ENCODE measurements around the gene LHFPL6.

Gene LHFPL6

GRCh38 chr13:39596176-39596575, 6.8 kb downstream of the LHFPL6 start:
- DNase-seq (ENCODE audit: low read depth in 2 of 2) = no peak

GRCh38 chr13:39590466-39591036, 12.4 kb downstream of the LHFPL6 start:
- no peak for DNase-seq (ENCODE audit: low read depth in 2 of 2)

- DNase-seq (ENCODE audit: low read depth in 2 of 2) = no peak
Measured at GRCh38 chr13:39588384-39588783, 14.6 kb downstream of the LHFPL6 start.

- DNase-seq (ENCODE audit: low read depth in 2 of 2) = no peak
Measured at GRCh38 chr13:39587939-39588338, 15.1 kb downstream of the LHFPL6 start.

- no peak for DNase-seq (ENCODE audit: low read depth in 2 of 2)
Measured at GRCh38 chr13:39586958-39587605, 15.9 kb downstream of the LHFPL6 start.

GRCh38 chr13:39586151-39586550, 16.8 kb downstream of the LHFPL6 start:
- no peak for DNase-seq (ENCODE audit: low read depth in 2 of 2)

- no peak for DNase-seq (ENCODE audit: low read depth in 2 of 2)
Measured at GRCh38 chr13:39585219-39585618, 17.8 kb downstream of the LHFPL6 start.

- no peak for DNase-seq (ENCODE audit: low read depth in 2 of 2)
Measured at GRCh38 chr13:39580881-39581575, 22.0 kb downstream of the LHFPL6 start.

- no peak for DNase-seq (ENCODE audit: low read depth in 2 of 2)
Measured at GRCh38 chr13:39578821-39579291, 24.1 kb downstream of the LHFPL6 start.

GRCh38 chr13:39577838-39578491, 25.0 kb downstream of the LHFPL6 start:
- no peak for DNase-seq (ENCODE audit: low read depth in 2 of 2)

- no peak for DNase-seq (ENCODE audit: low read depth in 2 of 2)
Measured at GRCh38 chr13:39577203-39577602, 25.8 kb downstream of the LHFPL6 start.

GRCh38 chr13:39575641-39576238, 27.3 kb downstream of the LHFPL6 start:
- no peak for DNase-seq (ENCODE audit: low read depth in 2 of 2)

GRCh38 chr13:39571502-39572092, 31.4 kb downstream of the LHFPL6 start:
- no peak for DNase-seq (ENCODE audit: low read depth in 2 of 2)

- DNase-seq (ENCODE audit: low read depth in 2 of 2) = no peak
Measured at GRCh38 chr13:39567569-39567968, 35.4 kb downstream of the LHFPL6 start.

GRCh38 chr13:39566216-39566869, 36.6 kb downstream of the LHFPL6 start:
- no peak for DNase-seq (ENCODE audit: low read depth in 2 of 2)

GRCh38 chr13:39565036-39565949, 37.7 kb downstream of the LHFPL6 start:
- DNase-seq (ENCODE audit: low read depth in 2 of 2) = no peak

GRCh38 chr13:39563470-39563735, 39.6 kb downstream of the LHFPL6 start:
- DNase-seq (ENCODE audit: low read depth in 2 of 2) = no peak

GRCh38 chr13:39561971-39562370, 41.0 kb downstream of the LHFPL6 start:
- no peak for DNase-seq (ENCODE audit: low read depth in 2 of 2)

GRCh38 chr13:39559847-39560246, 43.1 kb downstream of the LHFPL6 start:
- no peak for DNase-seq (ENCODE audit: low read depth in 2 of 2)

- DNase-seq (ENCODE audit: low read depth in 2 of 2) = no peak
Measured at GRCh38 chr13:39557285-39557955, 45.6 kb downstream of the LHFPL6 start.

All from stimulated activated CD8-positive, alpha-beta memory T cell treated with anti-CD3 and anti-CD28 coated beads, Interleukin-2, amount 100 ng/mL, for 48 hours (primary cell).